ENCODE measurements around the gene IGSF23. TPM values are rescaled to one million over a fixed set of nuclear protein-coding genes. Genes with fewer than 3 reads are reported as not detected.
A peak's percentile ranks its signal among the peaks of the same experiment; 100 is the strongest.

The IGSF23 gene
- total RNA-seq, 1 experiment from 2014 or later = not detected

DNA sequence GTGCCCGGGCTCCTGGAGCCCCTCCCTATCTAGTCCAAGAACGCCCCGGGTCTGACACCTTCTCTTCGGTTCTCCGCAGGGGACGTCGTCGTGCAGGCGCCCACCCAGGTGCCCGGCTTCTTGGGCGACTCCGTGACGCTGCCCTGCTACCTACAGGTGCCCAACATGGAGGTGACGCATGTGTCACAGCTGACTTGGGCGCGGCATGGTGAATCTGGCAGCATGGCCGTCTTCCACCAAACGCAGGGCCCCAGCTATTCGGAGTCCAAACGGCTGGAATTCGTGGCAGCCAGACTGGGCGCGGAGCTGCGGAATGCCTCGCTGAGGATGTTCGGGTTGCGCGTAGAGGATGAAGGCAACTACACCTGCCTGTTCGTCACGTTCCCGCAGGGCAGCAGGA is 33.8 kb downstream of the IGSF23 start:
- Mint-ChIP-seq H3K9me3 (no peaks in the 10 kb centered on the region), H3K27me3 (ENCODE audit: low read depth) (peaks cover 14% of the 10 kb centered on the region), H3K4me3 (no peak overlapping the region), H3K27ac (peak overlapping the region in 1 of 3 experiments; percentile 79; a peak in 3 of 7 replicates), H3K4me1 (peaks cover 0 to 7% of the 10 kb centered on the region in 2 experiments; a peak in 2 of 4 replicates), H3K36me3 (ENCODE audit: insufficient read depth in 1 of 3, low read depth in 3 of 3) (peaks cover 20 to 50% (median 26%) of the 10 kb centered on the region in 3 experiments; a peak in 6 of 7 replicates)
- H3K4me1 ChIP-seq (ENCODE audit: insufficient read depth, low read length) = no peaks in the 10 kb centered on the region
- no peak overlapping the region for H3K18ac ChIP-seq (ENCODE audit: insufficient read length, low read depth, low read length)
- no peak overlapping the region for H3T11ph ChIP-seq (ENCODE audit: low read length)
- H3K14ac ChIP-seq (ENCODE audit: insufficient read depth, low read length) = no peak overlapping the region
- H2BK5ac ChIP-seq (ENCODE audit: insufficient read length, low read length) = no peak overlapping the region
- H3K56ac ChIP-seq (ENCODE audit: insufficient read length, low read depth, low read length) = no peak overlapping the region
- no CpG with 5 or more reads among the region's 31 CpGs for WGBS (ENCODE audit: extremely low coverage, insufficient read length, low lambda C conversion rate)
- H4K8ac ChIP-seq (replicated peaks; ENCODE audit: insufficient read length, low read depth, low read length) = no peak overlapping the region
- no peaks in the 10 kb centered on the region for H3K23me2 ChIP-seq (ENCODE audit: insufficient read length, low read depth, low read length, poor library complexity, severe bottlenecking)
- no peak overlapping the region for H2BK120ac ChIP-seq (ENCODE audit: low read depth, low read length, poor library complexity, severe bottlenecking)
- TF ChIP-seq, protein P1, sequence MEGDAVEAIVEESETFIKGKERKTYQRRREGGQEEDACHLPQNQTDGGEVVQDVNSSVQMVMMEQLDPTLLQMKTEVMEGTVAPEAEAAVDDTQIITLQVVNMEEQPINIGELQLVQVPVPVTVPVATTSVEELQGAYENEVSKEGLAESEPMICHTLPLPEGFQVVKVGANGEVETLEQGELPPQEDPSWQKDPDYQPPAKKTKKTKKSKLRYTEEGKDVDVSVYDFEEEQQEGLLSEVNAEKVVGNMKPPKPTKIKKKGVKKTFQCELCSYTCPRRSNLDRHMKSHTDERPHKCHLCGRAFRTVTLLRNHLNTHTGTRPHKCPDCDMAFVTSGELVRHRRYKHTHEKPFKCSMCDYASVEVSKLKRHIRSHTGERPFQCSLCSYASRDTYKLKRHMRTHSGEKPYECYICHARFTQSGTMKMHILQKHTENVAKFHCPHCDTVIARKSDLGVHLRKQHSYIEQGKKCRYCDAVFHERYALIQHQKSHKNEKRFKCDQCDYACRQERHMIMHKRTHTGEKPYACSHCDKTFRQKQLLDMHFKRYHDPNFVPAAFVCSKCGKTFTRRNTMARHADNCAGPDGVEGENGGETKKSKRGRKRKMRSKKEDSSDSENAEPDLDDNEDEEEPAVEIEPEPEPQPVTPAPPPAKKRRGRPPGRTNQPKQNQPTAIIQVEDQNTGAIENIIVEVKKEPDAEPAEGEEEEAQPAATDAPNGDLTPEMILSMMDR (conservative IDR thresholded peaks at IDR 0.05) = no peak
- H4K20me1 ChIP-seq (ENCODE audit: control insufficient read depth, insufficient read depth, insufficient read length) = no peaks in the 10 kb centered on the region
- H3K79me1 ChIP-seq (ENCODE audit: insufficient read depth, low read depth, low read length, poor library complexity, severe bottlenecking) = no peaks in the 10 kb centered on the region
- no peak overlapping the region for H3K4me2 ChIP-seq (ENCODE audit: insufficient read depth, insufficient read length, low read length)
- no peaks in the 10 kb centered on the region; the same call in 1 of the 2 replicates for H3K27me3 ChIP-seq (ENCODE audit: insufficient read depth, low read length)
- H2AFZ ChIP-seq (ENCODE audit: low read length) = no peak overlapping the region
- no peak overlapping the region for H2BK15ac ChIP-seq (ENCODE audit: low read depth, low read length)
- no peak overlapping the region for H3K9ac ChIP-seq (ENCODE audit: extremely low read depth, insufficient read length, low read length)
- H3K27ac ChIP-seq (ENCODE audit: insufficient read length, low read depth, low read length) = no peak overlapping the region
- H3K9me3 ChIP-seq (ENCODE audit: control insufficient read depth, low read depth, low read length) = no peaks in the 10 kb centered on the region
- no peak overlapping the region for H3K23ac ChIP-seq (ENCODE audit: insufficient read length, low read depth, low read length)
- H2AK5ac ChIP-seq (ENCODE audit: insufficient read length, low read length) = no peak overlapping the region
- no peak overlapping the region for H2BK20ac ChIP-seq (ENCODE audit: low read depth, low read length, poor library complexity, severe bottlenecking)
- no peak for DNase-seq
- H3K79me2 ChIP-seq (ENCODE audit: insufficient read depth, low read length) = no peaks in the 10 kb centered on the region
- no peak overlapping the region for H4K5ac ChIP-seq (ENCODE audit: insufficient read length, low read depth, low read length)
- H3K4ac ChIP-seq (ENCODE audit: low read depth, low read length) = no peak overlapping the region
- no peak overlapping the region for H4K91ac ChIP-seq (ENCODE audit: insufficient read length, low read depth, low read length)
- no peak overlapping the region for H2BK12ac ChIP-seq (ENCODE audit: insufficient read length, low read depth, low read length)

All from H9 (cell line).